GM12878 (cell line): ENCODE measurements around the gene MINDY3. TPM values are rescaled to one million over a fixed set of nuclear protein-coding genes. Genes with fewer than 3 reads are reported as not detected.

Experiments
- ATAC-seq: fragments of 200-7000 bp; cut with Tn5 transposase; 3 replicates; pipeline ENCODE4 v1.9.1; 2020; ENCODE audit warnings: mild to moderate bottlenecking, moderate library complexity
- BruUV-seq: library from RNA; stranded (reverse); fragments of 400-500 nt; replicated peaks from 2 replicates; lab custom pipeline; 2021; lab: Mats Ljungman, UMichigan
- CTCF ChIA-PET: fragments of 300-600 bp; sonication (Branson Sonifier 250); formaldehyde crosslinking; extraction: SDS; loops from one replicate; lab custom pipeline; 2021; ENCODE audit warnings: inconsistent platforms; lab: Yijun Ruan, JAX
- POLR2A ChIA-PET: fragments of 350-600 bp; formaldehyde crosslinking; extraction: SDS; loops from one replicate; lab custom pipeline; 2021; ENCODE audit warnings: inconsistent platforms; lab: Charles Lee
- RAD21 ChIA-PET: fragments of 300-600 bp; sonication (Branson Sonifier 250); formaldehyde crosslinking; loops from one replicate; lab custom pipeline; 2023; ENCODE audit warnings: antibody characterized with exemption; ENCODE audit not compliant: unreplicated experiment; lab: Charles Lee
- SMC1A ChIA-PET: fragments of 300-600 bp; sonication (Branson Sonifier 250); formaldehyde crosslinking; loops from one replicate; lab custom pipeline; 2023; ENCODE audit not compliant: unreplicated experiment, uncharacterized antibody; lab: Charles Lee
- DNase-seq: peaks from one replicate; pipeline ENCODE4 v3.0.0-alpha.2; 2011; ENCODE audit warnings: low read depth, low spot score
- FAIRE-seq: peaks from 3 replicates; lab custom pipeline; 2011; peaks lifted over from hg19 to GRCh38; lab: Jason Lieb, UNC
- H2AFZ ChIP-seq: 2 replicates; pipeline ENCODE4 v1.6.0; 2011; ENCODE audit warnings: low read depth, low read length, control low read depth; ENCODE audit not compliant: control insufficient read depth
- H3K27ac ChIP-seq: 2 replicates; pipeline ENCODE4 v1.5.1; 2011; ENCODE audit warnings: control low read depth; ENCODE audit not compliant: control insufficient read depth, insufficient read depth
- H3K27me3 ChIP-seq, 2 experiments: replicated peaks in 1 of 2; 2 replicates each; pipeline versions ENCODE4 v1.6.0 to v1.6.1; 2011; ENCODE audit warnings: low read length in 1 of 2; ENCODE audit not compliant: control insufficient read depth in 2 of 2, insufficient read depth in 2 of 2
- H3K36me3 ChIP-seq, 2 experiments: 2 replicates each; pipeline ENCODE4 v1.5.1; 2011; ENCODE audit warnings: low read length in 1 of 2; ENCODE audit not compliant: control insufficient read depth in 2 of 2, insufficient read depth in 2 of 2
- H3K4me1 ChIP-seq: 2 replicates; pipeline ENCODE4 v1.6.1; 2011; ENCODE audit warnings: mild to moderate bottlenecking, low read length, moderate library complexity, mixed read lengths; ENCODE audit not compliant: control insufficient read depth, insufficient read depth
- H3K4me2 ChIP-seq: 2 replicates; pipeline ENCODE4 v1.6.0; 2011; ENCODE audit warnings: control low read depth; ENCODE audit not compliant: control insufficient read depth, insufficient read depth
- H3K4me3 ChIP-seq: fragments of 200-600 bp; sonication (generic); 2 replicates; pipeline ENCODE4 v1.5.1; 2016
- H3K79me2 ChIP-seq: 2 replicates; pipeline ENCODE4 v1.6.0; 2011; ENCODE audit warnings: low read length; ENCODE audit not compliant: control insufficient read depth, insufficient read depth
- H3K9ac ChIP-seq: 2 replicates; pipeline ENCODE4 v1.8.0; 2011; ENCODE audit warnings: low read length, control low read depth, mixed read lengths; ENCODE audit not compliant: control insufficient read depth, insufficient read depth
- H3K9me3 ChIP-seq: replicated peaks from 3 replicates; pipeline ENCODE4 v1.5.1; 2011; ENCODE audit warnings: mild to moderate bottlenecking, low read length; ENCODE audit not compliant: control insufficient read depth, insufficient read depth
- H4K20me1 ChIP-seq: 2 replicates; pipeline ENCODE4 v1.6.0; 2011; ENCODE audit not compliant: control insufficient read depth, insufficient read depth
- BACH1 ChIP-seq: fragments of 450-650 bp; IDR thresholded peaks from 2 replicates; pipeline ENCODE4 v1.6.1; 2017; ENCODE audit warnings: mild to moderate bottlenecking, borderline replicate concordance
- EED ChIP-seq: sonication (generic); IDR thresholded peaks from 2 replicates; pipeline ENCODE4 v1.6.1; 2016; ENCODE audit warnings: antibody characterized with exemption, low read depth
- IKZF1 ChIP-seq: fragments of 450-650 bp; conservative IDR thresholded peaks from 2 replicates; pipeline ENCODE4 v1.6.1; 2017; ENCODE audit warnings: antibody characterized with exemption, mild to moderate bottlenecking
- NFXL1 ChIP-seq: fragments of 450-650 bp; IDR thresholded peaks from 2 replicates; pipeline ENCODE4 v1.6.1; 2017; ENCODE audit warnings: antibody characterized with exemption, mild to moderate bottlenecking, borderline replicate concordance
- NRF1 ChIP-seq: conservative IDR thresholded peaks from 2 replicates; pipeline ENCODE4 v1.6.1; 2011; ENCODE audit warnings: mild to moderate bottlenecking, low read depth, low read length, improper control_type of control experiment
- PAX8 ChIP-seq: fragments of 450-650 bp; IDR thresholded peaks from 2 replicates; pipeline ENCODE4 v1.6.1; 2017; ENCODE audit warnings: mild to moderate bottlenecking, moderate library complexity
- PML ChIP-seq: IDR thresholded peaks from 2 replicates; pipeline ENCODE4 v1.6.1; 2012; ENCODE audit warnings: low read length, inconsistent platforms
- POLR2A ChIP-seq: IDR thresholded peaks from 2 replicates; pipeline ENCODE4 v1.6.1; 2011; ENCODE audit warnings: low read depth, mild to moderate bottlenecking, low read length
- RBBP5 ChIP-seq: fragments of 200-600 bp; sonication (generic); conservative IDR thresholded peaks from 2 replicates; pipeline ENCODE4 v1.6.1; 2016
- SREBF2 ChIP-seq: IDR thresholded peaks from 2 replicates; pipeline ENCODE4 v1.6.1; 2012; ENCODE audit warnings: mild to moderate bottlenecking, low read length
- TAF1 ChIP-seq: IDR thresholded peaks from 2 replicates; pipeline ENCODE4 v1.6.1; 2011; ENCODE audit warnings: mild to moderate bottlenecking, low read depth, low read length, borderline replicate concordance
- TCF7 ChIP-seq: IDR thresholded peaks from 2 replicates; pipeline ENCODE4 v1.6.1; 2014; ENCODE audit warnings: antibody characterized with exemption, borderline replicate concordance
- USF1 ChIP-seq: IDR thresholded peaks from 2 replicates; pipeline ENCODE4 v1.6.1; 2011; ENCODE audit warnings: borderline replicate concordance, low read depth, mild to moderate bottlenecking, moderate library complexity, mixed read lengths, low read length; ENCODE audit not compliant: insufficient read depth; ENCODE audit errors: extremely low read length
- ZNF217 ChIP-seq: fragments of 450-650 bp; IDR thresholded peaks from 2 replicates; pipeline ENCODE4 v1.6.1; 2017; ENCODE audit warnings: antibody characterized with exemption, mild to moderate bottlenecking
- WGBS: methylation state at CpG from one replicate; pipeline ENCODE4 v1.1.6; 2016; ENCODE audit warnings: low lambda C conversion rate; ENCODE audit not compliant: insufficient replicate concordance, insufficient coverage; ENCODE audit errors: missing lambda C conversion rate; 5-methylcytosine and 5-hydroxymethylcytosine counted together
- in situ Hi-C: fragments of 300-500 bp; cut with MboI; formaldehyde crosslinking; loops from 9 replicates; pipeline ENCODE4 v1.14.3; 2018; ENCODE audit warnings: mixed read lengths
- intact Hi-C: fragments of 100-400 bp; cut with micrococcal nuclease; formaldehyde crosslinking; loops from one replicate; pipeline ENCODE4 v1.14.2; 2022; ENCODE audit not compliant: unreplicated experiment
- polyA plus RNA-seq, 11 experiments: library from polyadenylated mRNA; depleted of rRNA in 4 of 11; unstranded in 6 of 11; stranded (reverse) in 5 of 11; fragments of >200 nt; fragmentation: Nextera tagmentation in 4 of 11; fragmentation: Illumina TruSeq in 1 of 11; extraction: Ambion mirVana in 4 of 11; extraction: Trizol in 1 of 11; gene quantifications; 1 replicate in 1 of 11; 2 replicates in 10 of 11; pipeline versions ENCODE4 v1.2.1 to v1.2.3, GENCODE V29; 2011 to 2016; ENCODE audit warnings: inconsistent platforms in 2 of 11, missing spikeins in 2 of 11, low read depth in 1 of 11
- total RNA-seq, 4 experiments: library from RNA; depleted of rRNA in 3 of 4; stranded (reverse); fragments of >200 nt in 3 of 4; fragmentation: Illumina TruSeq in 1 of 4; extraction: Trizol in 1 of 4; gene quantifications; 2 replicates each; pipeline versions ENCODE4 v1.2.1 to v1.2.3, GENCODE V29; 2013 to 2021
- TF ChIP-seq, protein P1 (sequence below): fragments of 450-650 bp; IDR thresholded peaks from 2 replicates; pipeline ENCODE4 v1.6.1; 2017; ENCODE audit warnings: borderline replicate concordance
- TF ChIP-seq, protein P2 (sequence below): fragments of 450-650 bp; IDR thresholded peaks from 2 replicates; pipeline ENCODE4 v1.6.1; 2017; ENCODE audit warnings: mild to moderate bottlenecking, moderate library complexity
- TF ChIP-seq, protein P3 (sequence below): fragments of 150-350 bp; IDR thresholded peaks from 2 replicates; pipeline ENCODE4 v1.6.1; 2016; ENCODE audit warnings: low read depth, low read length

The MINDY3 gene
- total and polyA plus RNA-seq, 10 of the 15 experiments (the other 5 are each of a cell fraction or from before 2014, with no cell fraction given): 12.0 to 23.6 (median 15.7) TPM

DNA sequence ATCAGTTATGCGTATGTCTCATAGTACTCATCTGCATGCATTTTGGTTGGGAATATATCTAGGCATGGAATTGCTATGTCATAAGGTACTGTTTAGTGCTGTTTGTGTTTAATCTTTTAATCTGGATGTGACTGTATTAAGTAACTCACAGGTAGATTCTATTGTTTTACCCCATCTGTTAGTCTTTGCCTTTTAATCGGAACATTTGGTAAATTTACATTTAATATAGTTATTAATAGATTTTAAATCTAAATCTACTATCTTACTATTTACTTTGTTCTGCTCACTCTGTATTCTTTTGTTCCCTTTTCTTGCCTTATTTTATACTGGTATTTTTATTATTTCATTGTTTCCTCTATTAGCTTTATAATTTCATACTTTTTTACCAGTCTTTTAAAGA lies 130.0 kb downstream of the MINDY3 start:
- intact Hi-C loops (no loop called here), in situ Hi-C loops (no loop called here)
- H3K27me3 ChIP-seq: no peaks in the 10 kb centered on the region; a peak in 1 of 4 replicates
- ChIA-PET POLR2A (interaction anchor here (0.7 kb wide), 1 partner anchor 35 kb away, joined by 3 read pairs; no protein-coding TSS in a partner anchor), CTCF (no interaction called here), SMC1A (no interaction called here), RAD21 (no interaction called here)
- H3K9me3 ChIP-seq: no peaks in the 10 kb centered on the region
- no peak overlapping the region for H3K9ac ChIP-seq
- H2AFZ ChIP-seq: no peak overlapping the region
- H3K4me1 ChIP-seq: no peaks in the 10 kb centered on the region
- H3K27ac ChIP-seq: no peak overlapping the region
- H4K20me1 ChIP-seq: no peaks in the 10 kb centered on the region
- ATAC-seq (no peak), FAIRE-seq (no peak), DNase-seq (no peak)
- H3K79me2 ChIP-seq: no peaks in the 10 kb centered on the region
- no peak overlapping the region for H3K4me3 ChIP-seq
- BruUV-seq: no TSS peak
- H3K36me3 ChIP-seq: no peaks in the 10 kb centered on the region
- 95% methylated on average over 2 of the region's 2 CpGs for WGBS
- no peak overlapping the region for H3K4me2 ChIP-seq
- TF ChIP-seq RBBP5 (no peak), POLR2A (no peak), PAX8 (no peak), NFXL1 (no peak), ZNF217 (no peak), PML (no peak), BACH1 (no peak), NRF1 (no peak), TCF7 (no peak), SREBF2 (no peak), USF1 (no peak), TAF1 (no peak), EED (no peak), IKZF1 (no peak)
- TF ChIP-seq, protein P1, sequence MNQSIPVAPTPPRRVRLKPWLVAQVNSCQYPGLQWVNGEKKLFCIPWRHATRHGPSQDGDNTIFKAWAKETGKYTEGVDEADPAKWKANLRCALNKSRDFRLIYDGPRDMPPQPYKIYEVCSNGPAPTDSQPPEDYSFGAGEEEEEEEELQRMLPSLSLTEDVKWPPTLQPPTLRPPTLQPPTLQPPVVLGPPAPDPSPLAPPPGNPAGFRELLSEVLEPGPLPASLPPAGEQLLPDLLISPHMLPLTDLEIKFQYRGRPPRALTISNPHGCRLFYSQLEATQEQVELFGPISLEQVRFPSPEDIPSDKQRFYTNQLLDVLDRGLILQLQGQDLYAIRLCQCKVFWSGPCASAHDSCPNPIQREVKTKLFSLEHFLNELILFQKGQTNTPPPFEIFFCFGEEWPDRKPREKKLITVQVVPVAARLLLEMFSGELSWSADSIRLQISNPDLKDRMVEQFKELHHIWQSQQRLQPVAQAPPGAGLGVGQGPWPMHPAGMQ: no peak
- TF ChIP-seq, protein P2, sequence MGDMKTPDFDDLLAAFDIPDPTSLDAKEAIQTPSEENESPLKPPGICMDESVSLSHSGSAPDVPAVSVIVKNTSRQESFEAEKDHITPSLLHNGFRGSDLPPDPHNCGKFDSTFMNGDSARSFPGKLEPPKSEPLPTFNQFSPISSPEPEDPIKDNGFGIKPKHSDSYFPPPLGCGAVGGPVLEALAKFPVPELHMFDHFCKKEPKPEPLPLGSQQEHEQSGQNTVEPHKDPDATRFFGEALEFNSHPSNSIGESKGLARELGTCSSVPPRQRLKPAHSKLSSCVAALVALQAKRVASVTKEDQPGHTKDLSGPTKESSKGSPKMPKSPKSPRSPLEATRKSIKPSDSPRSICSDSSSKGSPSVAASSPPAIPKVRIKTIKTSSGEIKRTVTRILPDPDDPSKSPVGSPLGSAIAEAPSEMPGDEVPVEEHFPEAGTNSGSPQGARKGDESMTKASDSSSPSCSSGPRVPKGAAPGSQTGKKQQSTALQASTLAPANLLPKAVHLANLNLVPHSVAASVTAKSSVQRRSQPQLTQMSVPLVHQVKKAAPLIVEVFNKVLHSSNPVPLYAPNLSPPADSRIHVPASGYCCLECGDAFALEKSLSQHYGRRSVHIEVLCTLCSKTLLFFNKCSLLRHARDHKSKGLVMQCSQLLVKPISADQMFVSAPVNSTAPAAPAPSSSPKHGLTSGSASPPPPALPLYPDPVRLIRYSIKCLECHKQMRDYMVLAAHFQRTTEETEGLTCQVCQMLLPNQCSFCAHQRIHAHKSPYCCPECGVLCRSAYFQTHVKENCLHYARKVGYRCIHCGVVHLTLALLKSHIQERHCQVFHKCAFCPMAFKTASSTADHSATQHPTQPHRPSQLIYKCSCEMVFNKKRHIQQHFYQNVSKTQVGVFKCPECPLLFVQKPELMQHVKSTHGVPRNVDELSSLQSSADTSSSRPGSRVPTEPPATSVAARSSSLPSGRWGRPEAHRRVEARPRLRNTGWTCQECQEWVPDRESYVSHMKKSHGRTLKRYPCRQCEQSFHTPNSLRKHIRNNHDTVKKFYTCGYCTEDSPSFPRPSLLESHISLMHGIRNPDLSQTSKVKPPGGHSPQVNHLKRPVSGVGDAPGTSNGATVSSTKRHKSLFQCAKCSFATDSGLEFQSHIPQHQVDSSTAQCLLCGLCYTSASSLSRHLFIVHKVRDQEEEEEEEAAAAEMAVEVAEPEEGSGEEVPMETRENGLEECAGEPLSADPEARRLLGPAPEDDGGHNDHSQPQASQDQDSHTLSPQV: no peak
- TF ChIP-seq, protein P3, sequence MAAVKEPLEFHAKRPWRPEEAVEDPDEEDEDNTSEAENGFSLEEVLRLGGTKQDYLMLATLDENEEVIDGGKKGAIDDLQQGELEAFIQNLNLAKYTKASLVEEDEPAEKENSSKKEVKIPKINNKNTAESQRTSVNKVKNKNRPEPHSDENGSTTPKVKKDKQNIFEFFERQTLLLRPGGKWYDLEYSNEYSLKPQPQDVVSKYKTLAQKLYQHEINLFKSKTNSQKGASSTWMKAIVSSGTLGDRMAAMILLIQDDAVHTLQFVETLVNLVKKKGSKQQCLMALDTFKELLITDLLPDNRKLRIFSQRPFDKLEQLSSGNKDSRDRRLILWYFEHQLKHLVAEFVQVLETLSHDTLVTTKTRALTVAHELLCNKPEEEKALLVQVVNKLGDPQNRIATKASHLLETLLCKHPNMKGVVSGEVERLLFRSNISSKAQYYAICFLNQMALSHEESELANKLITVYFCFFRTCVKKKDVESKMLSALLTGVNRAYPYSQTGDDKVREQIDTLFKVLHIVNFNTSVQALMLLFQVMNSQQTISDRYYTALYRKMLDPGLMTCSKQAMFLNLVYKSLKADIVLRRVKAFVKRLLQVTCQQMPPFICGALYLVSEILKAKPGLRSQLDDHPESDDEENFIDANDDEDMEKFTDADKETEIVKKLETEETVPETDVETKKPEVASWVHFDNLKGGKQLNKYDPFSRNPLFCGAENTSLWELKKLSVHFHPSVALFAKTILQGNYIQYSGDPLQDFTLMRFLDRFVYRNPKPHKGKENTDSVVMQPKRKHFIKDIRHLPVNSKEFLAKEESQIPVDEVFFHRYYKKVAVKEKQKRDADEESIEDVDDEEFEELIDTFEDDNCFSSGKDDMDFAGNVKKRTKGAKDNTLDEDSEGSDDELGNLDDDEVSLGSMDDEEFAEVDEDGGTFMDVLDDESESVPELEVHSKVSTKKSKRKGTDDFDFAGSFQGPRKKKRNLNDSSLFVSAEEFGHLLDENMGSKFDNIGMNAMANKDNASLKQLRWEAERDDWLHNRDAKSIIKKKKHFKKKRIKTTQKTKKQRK: no peak
